Measurements from ENCODE around the gene ZRANB2.

ZRANB2 gene

DNA sequence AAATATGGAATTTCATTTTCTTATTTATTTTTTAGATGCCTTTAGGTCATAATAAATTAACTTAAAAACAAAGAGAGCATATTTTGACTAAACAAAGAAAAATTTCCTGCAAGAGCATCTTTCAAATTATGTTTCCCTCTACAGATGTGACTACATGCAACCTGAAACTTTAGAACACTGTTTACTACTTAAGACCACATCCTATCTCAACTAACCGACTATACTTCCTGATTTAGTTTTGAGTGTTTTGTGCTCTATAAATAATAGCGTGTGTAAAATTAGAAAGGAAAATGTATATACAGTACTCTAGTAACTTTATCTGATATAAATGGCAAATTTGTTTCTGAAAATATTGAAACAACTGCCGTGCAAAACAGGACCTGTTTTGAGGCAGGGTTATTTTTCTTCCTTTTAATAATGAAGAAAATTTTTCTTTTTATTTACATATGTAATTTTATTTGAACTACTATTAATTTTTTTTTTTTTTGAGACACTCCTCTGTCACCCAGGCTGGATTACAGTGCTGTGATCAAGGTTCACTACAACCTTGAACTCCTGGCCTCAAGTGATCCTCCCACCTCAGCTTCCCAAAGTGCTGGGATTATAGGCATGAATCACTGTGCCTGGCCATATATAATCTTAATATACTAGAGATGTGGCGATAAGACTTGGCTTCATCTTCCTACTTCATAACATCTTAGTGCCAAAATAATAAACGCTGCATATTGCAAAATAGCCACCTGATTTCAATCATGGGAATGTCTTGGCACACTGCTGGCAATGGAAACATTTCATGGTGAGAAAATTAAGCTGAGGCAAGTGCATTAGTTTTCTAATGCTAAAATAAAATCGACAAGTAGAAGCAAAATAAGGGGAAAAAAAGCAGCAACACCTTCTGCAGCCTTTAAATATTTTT lies 12.3 kb downstream of the ZRANB2 start:
- no peak for DNase-seq

- DNase-seq: no peak
Measured at GRCh38 chr1:71054791-71055190, 26.0 kb downstream of the ZRANB2 start.

DNA sequence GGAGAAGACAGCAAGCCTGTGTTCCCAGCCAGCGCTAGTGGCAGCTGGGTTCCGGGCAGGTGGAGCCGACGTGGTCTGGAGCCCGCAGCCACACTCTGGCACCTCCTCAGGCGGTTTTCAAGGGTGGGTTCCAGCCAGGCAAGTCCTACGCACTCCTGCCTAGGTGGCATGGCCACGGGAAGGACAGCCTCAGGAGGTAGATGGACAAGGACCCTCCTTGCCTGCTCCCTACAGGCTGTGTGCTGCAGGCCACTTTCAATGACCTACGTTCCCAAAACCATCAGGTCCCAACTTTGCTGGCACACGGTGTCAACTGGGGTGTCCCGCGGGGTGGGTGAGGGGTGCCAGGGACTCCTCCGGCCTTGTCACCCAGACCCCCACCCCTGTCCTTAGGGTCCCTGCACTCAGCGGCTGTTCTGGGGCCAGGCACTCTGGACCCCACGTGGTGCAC lies 26.5 kb downstream of the ZRANB2 start:
- peak; percentile 16 for DNase-seq

DNA sequence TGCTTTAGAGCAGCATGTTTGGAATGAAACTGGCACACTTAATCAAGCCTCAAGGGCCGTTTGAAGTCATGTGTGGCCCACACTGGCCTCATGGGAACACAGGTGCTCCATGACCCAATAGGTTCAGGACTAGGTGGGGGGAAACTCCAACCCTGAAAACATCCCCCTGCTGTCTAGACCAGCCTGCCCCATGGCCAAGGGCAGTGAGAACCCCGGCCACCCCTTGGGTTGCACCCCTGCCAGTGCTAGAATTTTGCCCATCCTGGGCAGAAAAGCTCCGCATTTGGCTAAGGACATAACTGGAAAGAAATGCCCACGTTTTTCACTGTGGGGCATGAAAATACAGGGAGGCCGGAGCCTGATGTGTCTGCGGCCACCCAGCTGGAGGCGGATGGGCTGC lies 27.1 kb downstream of the ZRANB2 start:
- peak; percentile 7 for DNase-seq

DNA sequence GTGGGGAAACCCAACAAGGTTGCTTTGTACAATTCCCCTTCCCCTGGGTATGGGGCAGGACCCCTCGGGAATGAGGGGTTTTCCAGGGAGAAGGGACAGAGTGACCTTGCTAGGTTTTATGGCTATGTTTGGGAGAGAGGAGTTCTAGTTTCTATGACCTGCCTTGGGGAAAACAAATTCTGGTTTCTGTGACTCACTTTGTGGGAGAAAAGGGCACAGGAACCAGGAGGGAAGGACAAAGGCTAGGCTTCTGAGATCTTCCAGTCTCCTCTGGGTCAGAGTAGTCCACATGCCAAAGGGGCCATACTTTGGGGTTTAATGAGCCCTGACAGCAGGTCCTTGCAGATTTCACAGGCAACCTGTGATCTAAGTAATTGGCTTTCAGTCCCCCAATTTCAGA lies 27.7 kb downstream of the ZRANB2 start:
- DNase-seq: no peak

GRCh38 chr1:71049951-71050598 lies 30.8 kb downstream of the ZRANB2 start:
- peak; percentile 76 for DNase-seq

DNA sequence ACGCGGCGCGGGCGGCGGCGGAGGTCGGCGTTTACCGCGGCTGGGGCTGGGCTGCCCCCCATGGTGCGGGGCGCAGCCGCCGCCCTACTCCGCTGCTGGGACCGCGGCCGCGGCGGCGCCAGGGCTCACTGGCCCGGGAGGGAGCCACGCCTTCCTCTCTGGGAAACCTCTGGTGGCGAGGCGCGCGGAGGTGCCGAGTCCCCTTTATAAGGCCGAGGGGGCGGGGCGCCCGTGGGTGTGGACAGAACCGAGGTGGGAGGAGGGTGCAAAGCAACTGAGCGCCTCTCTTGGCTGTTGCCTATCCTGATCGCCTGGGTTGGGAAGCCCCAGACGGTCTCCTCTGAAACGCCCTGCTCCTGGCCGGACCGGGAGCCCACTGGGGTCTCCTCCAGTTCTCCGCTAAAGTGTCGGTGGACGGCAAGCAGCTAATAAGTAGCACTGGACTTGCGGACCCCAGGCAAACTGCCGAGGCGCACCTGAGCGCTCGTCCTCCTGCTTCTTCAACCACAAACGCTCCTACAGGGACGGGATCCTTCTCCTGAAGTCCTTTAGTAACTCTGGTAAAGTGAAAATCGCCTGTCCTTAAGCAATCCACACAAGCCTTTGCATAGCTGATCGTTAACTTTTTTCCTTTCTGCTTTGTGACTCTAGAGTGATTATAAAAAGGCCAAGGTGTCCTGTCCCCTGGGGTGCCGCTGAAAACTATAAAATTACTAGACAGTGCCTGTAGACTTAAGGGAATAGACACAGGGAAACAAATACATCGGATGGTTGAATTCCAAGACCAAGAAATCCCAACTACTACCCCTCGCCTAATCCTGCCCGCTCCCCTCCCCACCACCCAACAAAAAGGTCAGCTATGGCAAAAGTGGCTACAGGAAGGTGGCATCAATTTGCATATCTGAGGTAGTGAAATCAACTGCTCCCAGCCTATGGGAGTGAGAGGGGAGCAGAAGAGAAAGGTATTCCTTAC lies 32.9 kb downstream of the ZRANB2 start, which contains the start of gene PTGER3:
TSS of gene PTGER3 (minus strand) at position 182 of the 973 bp plus-strand sequence. CDS start 239 bp downstream, outside the sequence.
- peak; percentile 95 for DNase-seq

- peak; percentile 78 for DNase-seq
Measured at GRCh38 chr1:71046891-71047634, 33.8 kb downstream of the ZRANB2 start.

GRCh38 chr1:71045463-71046028 lies 35.3 kb downstream of the ZRANB2 start:
- DNase-seq: peak; percentile 53

GRCh38 chr1:71044833-71045232 lies 36.0 kb downstream of the ZRANB2 start:
- DNase-seq: peak; percentile 8

- no peak for DNase-seq
Measured at GRCh38 chr1:71043065-71043464, 37.8 kb downstream of the ZRANB2 start.

- DNase-seq: no peak
Measured at GRCh38 chr1:71041806-71042205, 39.0 kb downstream of the ZRANB2 start.

DNA sequence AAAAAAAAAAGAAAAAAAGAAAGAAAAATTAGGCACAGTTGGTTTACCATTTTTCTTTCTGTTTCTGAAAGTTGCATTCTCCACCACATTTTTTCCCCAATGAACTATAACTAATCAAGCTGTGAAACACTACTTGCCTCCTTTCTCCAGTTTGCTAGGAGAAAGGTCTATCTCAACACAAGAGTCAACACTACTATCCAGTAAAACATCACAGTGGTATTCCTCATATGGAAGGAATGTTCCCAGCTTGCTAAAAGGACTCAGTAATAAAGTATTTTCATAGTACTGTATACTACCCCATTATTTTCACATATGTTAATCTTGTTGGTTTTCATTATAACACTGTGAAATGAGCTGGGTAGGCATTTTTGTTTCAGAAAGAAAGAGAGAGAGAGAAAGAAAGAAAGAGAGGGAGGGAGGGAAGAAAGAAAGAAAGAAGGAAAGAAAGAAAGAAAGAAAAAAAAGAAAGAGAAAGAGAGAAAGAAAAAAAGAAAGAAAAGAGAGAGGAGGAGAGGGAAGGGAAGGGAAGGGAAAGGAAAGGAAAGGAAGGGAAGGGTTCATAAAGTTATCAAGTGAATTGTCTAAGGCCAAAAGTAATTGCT lies 41.1 kb downstream of the ZRANB2 start:
- no peak for DNase-seq

DNA sequence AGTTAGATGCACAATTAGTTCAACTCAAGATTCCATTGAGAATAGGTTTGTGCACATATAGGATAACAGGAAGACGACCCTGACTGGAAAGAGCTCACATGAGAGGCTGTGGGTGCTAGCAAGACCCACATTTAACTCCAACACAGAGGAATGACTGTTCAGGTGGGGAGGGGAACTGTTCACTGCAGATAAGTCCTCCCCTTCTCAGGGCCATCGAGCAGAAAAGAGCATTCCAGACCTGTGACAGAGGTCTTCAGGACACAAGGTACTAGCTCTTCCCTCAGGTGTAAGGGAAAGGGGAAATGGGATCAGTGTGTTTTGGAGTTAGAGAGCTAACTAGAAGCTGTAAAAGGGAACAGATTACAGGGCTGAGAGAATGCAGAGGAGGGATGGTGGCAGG lies 41.9 kb downstream of the ZRANB2 start:
- DNase-seq: no peak

GRCh38 chr1:71037829-71038620 lies 42.8 kb downstream of the ZRANB2 start:
- DNase-seq: no peak

DNA sequence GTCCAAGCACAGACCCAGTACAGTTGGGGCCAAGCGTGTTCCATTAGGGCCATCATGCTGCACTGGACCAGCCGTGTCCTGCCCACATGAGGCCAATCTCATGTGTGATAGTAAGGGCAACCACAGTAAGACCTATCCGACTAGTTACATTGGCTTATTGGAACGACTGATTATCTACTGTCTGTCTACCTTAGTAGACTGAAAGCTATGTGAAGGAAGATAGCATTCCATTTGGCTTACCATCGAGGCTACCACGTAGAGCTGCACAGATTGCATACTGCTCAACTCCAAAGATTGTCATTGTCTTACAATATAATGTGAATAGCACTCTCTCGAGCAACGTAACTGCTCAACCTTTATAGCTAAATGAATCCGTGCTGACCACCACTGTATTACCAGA lies 43.8 kb downstream of the ZRANB2 start:
- DNase-seq: no peak

GRCh38 chr1:71033136-71033535 lies 47.7 kb downstream of the ZRANB2 start:
- DNase-seq: no peak

GRCh38 chr1:71031426-71031825 lies 49.4 kb downstream of the ZRANB2 start:
- DNase-seq: no peak

DNA sequence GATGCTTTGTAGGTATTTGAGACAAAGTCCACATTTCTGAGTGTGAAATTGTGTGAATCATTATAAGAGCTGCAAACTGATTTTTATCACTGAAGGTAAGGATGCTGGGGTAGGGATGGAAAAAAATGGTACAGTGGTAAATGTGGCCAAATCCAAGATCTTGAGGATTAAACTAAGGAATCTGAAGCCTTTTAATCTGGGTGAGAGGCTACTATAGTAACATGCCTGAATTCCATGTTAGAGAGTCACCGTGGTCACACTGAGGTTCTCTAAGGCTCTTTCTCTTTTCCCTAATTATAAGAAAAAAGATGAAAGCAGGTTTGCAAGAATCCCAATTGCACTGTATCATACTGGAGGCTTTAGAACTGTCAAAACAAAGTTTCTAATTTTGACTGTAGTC lies 50.8 kb downstream of the ZRANB2 start:
- DNase-seq: no peak

GRCh38 chr1:71028981-71029380 lies 51.9 kb downstream of the ZRANB2 start:
- no peak for DNase-seq
